ENCODE data around the gene CCDC126. TPM values are rescaled to one million over a fixed set of nuclear protein-coding genes. Genes with fewer than 3 reads are reported as not detected.
"Not testable (repeated sequence)": the region's sequence is repeated elsewhere in the genome, so short reads cannot be mapped to it uniquely, and the experiment has no call there.

CCDC126 gene
- total RNA-seq, 1 donor from 2014 or later, result 6.2 TPM

DNA sequence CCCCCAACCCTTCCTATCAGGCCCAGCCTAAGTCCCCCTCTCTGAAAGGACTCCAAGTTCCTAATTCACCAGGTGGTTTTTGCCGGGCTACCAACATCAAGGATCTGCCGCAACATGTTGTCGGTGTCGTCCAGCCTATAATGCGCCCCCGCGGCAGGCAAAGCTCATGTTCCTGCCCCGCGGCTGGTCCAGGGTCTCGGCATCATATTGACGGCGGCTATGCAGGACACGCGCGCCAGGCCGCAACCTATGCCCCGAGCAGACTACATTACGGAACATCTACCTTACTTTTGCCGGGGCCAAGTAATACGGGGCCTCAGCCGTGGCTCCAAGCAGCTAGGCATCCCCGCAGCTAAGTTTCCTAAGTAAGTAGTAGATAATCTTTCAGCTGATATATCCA is 58.3 kb downstream of the CCDC126 start:
- H3K36me3 Mint-ChIP-seq (ENCODE audit: low read depth), result no peaks in the 10 kb centered on the region
- peaks cover 15% of the 10 kb centered on the region for H3K9me3 Mint-ChIP-seq
- H3K4me3 Mint-ChIP-seq, result no peak overlapping the region
- DNase-seq, result no peak
- peaks cover under 1% of the 10 kb centered on the region for H3K27me3 Mint-ChIP-seq
- intact Hi-C loops (cut with micrococcal nuclease), result no loop called here
- no peaks in the 10 kb centered on the region for H3K4me1 Mint-ChIP-seq
- H3K27ac Mint-ChIP-seq, result no peak overlapping the region

DNA sequence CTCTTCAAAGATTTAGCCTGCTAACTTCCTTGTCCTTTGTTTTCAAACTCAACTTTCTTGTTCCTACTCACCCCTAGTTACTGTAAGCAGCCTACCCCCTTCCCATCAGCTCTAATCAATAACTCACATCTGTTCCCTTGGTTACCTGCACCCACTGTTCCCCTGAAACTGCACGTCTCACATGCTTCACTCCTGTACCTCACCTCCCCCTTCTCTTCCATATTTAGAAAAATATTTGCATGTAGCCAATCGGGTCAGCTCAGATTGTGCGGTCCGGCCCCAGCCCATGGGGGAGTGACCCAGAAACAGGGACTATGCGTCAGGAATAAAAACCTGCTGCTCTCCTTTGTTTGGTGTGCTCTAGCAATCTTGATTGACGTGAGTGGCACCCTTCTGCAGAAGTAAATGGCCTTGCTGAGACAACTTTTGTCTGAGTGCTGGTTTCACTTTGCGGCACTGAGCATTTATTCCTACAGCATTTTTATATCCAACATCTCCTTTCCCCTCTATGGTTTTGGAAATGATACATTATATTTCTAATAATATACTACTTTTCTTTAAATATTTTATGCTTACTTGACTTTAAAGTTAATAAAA is 61.7 kb downstream of the CCDC126 start:
- no peaks in the 10 kb centered on the region for H3K4me1 Mint-ChIP-seq

DNA sequence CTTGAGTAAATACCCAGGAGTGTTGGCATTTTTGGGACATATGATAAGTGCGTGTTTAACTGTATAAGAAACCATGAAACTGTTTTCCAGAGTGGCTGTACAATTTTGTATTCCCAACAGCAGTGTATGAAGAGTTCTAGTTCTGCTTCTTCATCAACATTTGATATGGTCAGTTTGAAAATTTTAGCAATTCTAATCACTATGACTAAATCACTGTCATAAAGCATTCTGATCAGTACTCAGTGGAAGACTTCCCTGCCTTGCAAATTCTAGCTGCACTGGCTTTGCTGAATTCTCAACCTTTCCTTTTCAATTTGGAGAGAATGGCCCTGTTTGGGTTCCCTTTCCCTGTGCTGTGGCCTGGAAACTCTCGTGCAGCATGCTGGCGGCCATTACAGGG is 64.2 kb downstream of the CCDC126 start:
- no peaks in the 10 kb centered on the region for H3K36me3 Mint-ChIP-seq (ENCODE audit: low read depth)
- H3K4me3 Mint-ChIP-seq, result no peak overlapping the region
- H3K27me3 Mint-ChIP-seq, result no peaks in the 10 kb centered on the region
- no peak overlapping the region for H3K27ac Mint-ChIP-seq
- H3K4me1 Mint-ChIP-seq, result no peaks in the 10 kb centered on the region
- intact Hi-C loops (cut with micrococcal nuclease), result no loop called here
- peaks cover 12% of the 10 kb centered on the region for H3K9me3 Mint-ChIP-seq
- no peak for DNase-seq

More for the DNA sequence above, 61.7 kb downstream of the CCDC126 start:
- no peak overlapping the region for H3K4me3 Mint-ChIP-seq
- DNase-seq, result no peak
- H3K9me3 Mint-ChIP-seq, result peaks cover 14% of the 10 kb centered on the region
- no peaks in the 10 kb centered on the region for H3K27me3 Mint-ChIP-seq
- no peaks in the 10 kb centered on the region for H3K36me3 Mint-ChIP-seq (ENCODE audit: low read depth)
- intact Hi-C loops (cut with micrococcal nuclease), result no loop called here
- H3K27ac Mint-ChIP-seq, result no peak overlapping the region

DNA sequence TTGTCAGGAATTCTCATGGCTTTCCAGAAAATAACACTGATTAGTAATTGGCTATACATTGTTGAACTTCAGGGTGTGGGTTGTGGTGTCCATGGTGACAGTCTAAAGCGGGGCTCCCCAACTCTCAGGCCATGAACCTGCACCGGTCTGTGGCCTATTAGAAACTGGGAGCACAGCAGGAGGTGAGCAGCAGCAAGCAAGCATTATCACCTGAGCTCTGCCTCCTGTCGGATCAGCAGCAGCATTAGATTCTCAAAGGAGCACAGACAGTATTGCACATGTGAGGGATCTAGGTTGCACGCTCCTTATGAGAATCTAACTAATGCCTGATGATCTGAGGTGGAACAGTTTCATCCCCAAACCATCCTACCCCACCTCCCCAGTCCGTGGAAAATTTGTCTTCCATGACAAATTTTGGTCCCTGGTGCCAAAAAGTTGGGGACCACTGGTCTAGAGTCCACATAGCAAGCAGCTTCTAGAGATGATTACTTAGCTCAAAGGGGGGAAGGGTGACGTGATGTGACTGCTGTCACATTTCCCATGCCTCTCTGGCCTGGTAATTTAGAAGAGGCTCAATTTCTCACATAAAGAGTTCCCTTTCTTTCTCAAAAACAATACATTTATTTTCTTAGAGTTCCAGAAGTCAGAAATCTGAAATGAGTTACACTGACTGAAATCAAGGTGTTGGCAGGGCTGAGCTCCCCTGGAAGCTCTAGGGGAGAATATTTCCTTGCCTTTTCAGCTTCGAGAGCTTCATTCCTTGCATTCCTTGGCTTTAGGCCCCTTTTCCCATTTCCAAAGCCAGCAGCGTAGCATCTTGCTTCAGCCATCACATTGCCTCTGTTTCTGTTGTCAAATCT is 65.2 kb downstream of the CCDC126 start:
- intact Hi-C loops (cut with micrococcal nuclease), result no loop called here
- no peak overlapping the region for H3K27ac Mint-ChIP-seq
- H3K9me3 Mint-ChIP-seq, result peaks cover 12% of the 10 kb centered on the region
- no peaks in the 10 kb centered on the region for H3K36me3 Mint-ChIP-seq (ENCODE audit: low read depth)
- H3K4me3 Mint-ChIP-seq, result no peak overlapping the region
- no peak for DNase-seq
- H3K4me1 Mint-ChIP-seq, result no peaks in the 10 kb centered on the region
- H3K27me3 Mint-ChIP-seq, result peaks cover 2% of the 10 kb centered on the region

DNA sequence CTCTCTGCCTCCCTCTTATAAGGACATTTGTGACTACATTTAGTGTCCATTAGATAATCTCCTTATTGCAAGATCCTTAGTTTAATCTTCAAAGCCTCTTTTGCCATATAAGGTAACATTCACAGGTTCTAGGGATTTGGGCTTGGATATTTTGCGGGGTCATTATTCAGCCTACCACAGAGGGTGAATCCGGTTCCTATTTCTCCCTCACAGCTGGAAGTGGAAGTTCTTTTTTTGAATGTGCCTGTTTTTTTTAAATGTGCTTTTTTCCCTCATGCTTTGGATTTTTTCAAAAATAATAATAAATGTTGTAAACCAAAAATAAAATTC is 65.8 kb downstream of the CCDC126 start:
- Mint-ChIP-seq H3K36me3 (ENCODE audit: low read depth) (no peaks in the 10 kb centered on the region), H3K4me1 (no peaks in the 10 kb centered on the region), H3K27me3 (peaks cover 2% of the 10 kb centered on the region), H3K4me3 (no peak overlapping the region), H3K9me3 (peaks cover 12% of the 10 kb centered on the region), H3K27ac (no peak overlapping the region)
- no peak for DNase-seq
- intact Hi-C loops (cut with micrococcal nuclease), result no loop called here

DNA sequence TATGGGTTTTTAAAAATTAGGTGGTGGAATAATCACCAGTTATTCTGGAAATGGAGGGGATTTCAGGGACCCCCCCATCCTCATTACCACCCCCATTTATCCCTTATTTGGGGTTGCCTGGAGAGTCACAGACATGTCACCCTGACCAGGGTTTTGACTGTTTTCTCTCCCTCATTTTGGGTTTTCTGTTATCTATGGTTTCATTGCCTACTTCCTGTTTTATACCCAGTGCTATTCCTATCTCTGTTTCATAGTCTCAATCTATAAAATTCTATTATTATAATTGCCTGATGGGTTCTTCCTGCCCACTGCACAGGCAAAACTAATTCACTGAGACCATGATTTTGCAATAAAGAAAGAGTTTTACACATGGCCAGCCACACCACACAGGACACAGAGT is 66.9 kb downstream of the CCDC126 start:
- Mint-ChIP-seq H3K4me1 (no peaks in the 10 kb centered on the region), H3K27ac (no peak overlapping the region), H3K27me3 (peaks cover 2% of the 10 kb centered on the region), H3K4me3 (no peak overlapping the region), H3K9me3 (peaks cover 5% of the 10 kb centered on the region), H3K36me3 (ENCODE audit: low read depth) (no peaks in the 10 kb centered on the region)
- intact Hi-C loops (cut with micrococcal nuclease), result no loop called here
- no peak for DNase-seq

DNA sequence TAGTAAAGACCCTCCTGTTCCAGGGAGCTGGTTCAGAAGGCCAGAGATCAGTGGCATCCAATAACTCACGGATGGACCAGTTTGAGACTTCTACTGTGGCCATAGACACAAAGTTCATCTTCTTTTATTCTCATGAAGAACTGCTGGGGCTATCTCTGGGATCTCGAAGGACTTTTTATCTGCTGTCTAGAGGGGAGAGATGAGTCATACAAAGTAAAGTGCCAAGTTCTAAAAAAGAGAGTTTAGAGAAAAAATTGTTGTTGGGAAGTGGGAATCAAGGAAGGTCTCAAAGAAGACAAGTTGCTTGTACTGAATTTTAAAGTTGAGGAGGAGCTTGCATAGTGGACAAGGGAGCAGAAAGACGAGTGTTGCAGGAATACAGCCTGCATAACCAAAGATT is 74.9 kb downstream of the CCDC126 start:
- Mint-ChIP-seq H3K27me3 (peaks cover 25% of the 10 kb centered on the region), H3K4me1 (no peaks in the 10 kb centered on the region), H3K36me3 (ENCODE audit: low read depth) (no peaks in the 10 kb centered on the region), H3K4me3 (no peak overlapping the region), H3K9me3 (no peaks in the 10 kb centered on the region), H3K27ac (no peak overlapping the region)
- DNase-seq, result no peak
- intact Hi-C loops (cut with micrococcal nuclease), result no loop called here

DNA sequence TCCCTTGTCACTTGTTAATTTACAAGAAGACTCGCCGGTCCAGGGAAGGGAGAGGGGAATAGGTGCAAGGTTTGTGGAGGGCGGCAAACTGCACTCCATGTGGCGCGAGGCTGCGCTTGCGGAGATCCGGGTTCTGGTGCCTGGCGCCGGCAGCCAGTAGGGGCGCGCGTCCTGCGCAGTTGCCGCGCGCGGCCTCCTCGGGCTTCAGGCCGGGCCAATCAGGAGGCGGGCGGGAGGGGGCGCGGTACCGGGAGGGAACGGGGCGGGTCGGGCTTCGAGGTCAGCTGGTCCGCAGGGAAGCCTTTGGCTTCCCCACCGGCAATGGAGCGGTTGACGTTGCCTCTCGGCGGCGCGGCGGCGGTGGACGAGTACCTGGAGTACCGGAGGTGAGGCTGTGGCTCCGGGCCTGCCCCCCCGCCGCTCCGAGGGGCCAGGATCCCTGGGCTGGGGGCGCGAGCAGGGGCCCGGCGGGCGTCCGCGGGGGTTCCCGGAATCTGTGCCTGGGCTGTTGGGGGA is 82.8 kb downstream of the CCDC126 start, which contains the start of gene FAM221A:
TSS of gene FAM221A (plus strand) at position 302 of the 516 bp plus-strand sequence. CDS start at position 322, 20 bp downstream.
- no peaks in the 10 kb centered on the region for H3K36me3 Mint-ChIP-seq (ENCODE audit: low read depth)
- peak; percentile 93 for DNase-seq
- H3K27ac Mint-ChIP-seq, result peak within 1 kb of the TSS; percentile 66
- H3K9me3 Mint-ChIP-seq, result no peaks in the 10 kb centered on the region
- H3K27me3 Mint-ChIP-seq, result peaks cover 13% of the 10 kb centered on the region
- peak within 1 kb of the TSS; percentile 91 for H3K4me3 Mint-ChIP-seq
- intact Hi-C loops (cut with micrococcal nuclease), result loop anchor here (1.0 to 5.0 kb wide), 2 partner anchors 83 to 148 kb away; partner anchors contain the start of genes CCDC126 and TRA2A
- H3K4me1 Mint-ChIP-seq, result peaks cover 9% of the 10 kb centered on the region

DNA sequence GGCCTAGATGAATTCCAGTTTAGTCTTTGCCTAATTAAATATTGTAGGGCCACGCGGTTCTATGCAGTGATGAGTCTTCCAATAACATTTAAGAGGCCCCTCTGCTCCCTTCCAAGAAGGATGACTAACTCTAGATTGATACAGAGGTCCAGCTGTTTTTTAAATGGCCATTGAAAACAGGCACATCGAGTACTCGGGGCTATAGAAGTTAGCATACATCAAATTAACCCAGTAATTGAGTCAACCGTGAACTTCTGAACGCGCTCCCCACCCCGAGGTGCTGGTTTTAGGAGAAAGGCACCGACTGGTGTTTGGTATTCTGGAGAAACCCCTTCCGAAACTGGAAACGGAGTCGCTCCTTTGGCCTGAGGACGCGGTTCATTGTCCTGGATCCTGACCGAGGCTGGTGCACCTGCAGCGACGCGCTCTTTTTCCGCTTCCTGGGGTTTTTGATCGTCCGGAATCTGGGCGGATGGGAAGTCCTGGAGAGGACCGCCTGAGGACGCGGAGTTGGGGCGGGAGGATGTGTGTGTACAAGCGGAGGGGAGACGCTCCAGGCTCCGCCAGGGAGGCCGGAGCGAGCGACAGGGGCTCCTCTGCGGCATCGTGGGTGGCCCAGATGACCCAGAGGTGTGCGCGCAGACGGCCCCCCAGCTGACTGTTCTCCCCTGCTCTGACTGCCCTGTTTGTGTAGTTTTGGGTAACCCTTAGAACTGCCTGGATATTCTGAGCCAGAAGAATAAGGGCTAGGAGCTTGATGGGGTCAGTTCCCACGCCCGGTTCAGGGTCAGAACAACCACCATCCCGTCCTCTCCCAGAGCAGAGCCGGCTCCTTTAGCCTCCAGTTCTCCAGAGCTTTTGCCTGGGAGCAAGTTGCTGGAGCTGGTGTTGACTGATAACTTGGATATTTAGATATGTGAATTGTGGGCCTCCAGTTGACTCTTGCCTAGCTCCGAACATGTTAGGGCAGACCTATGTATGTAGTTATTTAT is 83.5 kb downstream of the CCDC126 start:
- intact Hi-C loops (cut with micrococcal nuclease), result loop anchor here (1.0 to 5.0 kb wide), 2 partner anchors 83 to 148 kb away; partner anchors contain the start of genes CCDC126 and TRA2A
- Mint-ChIP-seq H3K4me1 (peaks cover 9% of the 10 kb centered on the region), H3K36me3 (ENCODE audit: low read depth) (no peaks in the 10 kb centered on the region), H3K9me3 (no peaks in the 10 kb centered on the region), H3K27ac (peak overlapping the region; percentile 66), H3K27me3 (peaks cover 9% of the 10 kb centered on the region), H3K4me3 (peak overlapping the region; percentile 91)
- DNase-seq, result peak; percentile 81

DNA sequence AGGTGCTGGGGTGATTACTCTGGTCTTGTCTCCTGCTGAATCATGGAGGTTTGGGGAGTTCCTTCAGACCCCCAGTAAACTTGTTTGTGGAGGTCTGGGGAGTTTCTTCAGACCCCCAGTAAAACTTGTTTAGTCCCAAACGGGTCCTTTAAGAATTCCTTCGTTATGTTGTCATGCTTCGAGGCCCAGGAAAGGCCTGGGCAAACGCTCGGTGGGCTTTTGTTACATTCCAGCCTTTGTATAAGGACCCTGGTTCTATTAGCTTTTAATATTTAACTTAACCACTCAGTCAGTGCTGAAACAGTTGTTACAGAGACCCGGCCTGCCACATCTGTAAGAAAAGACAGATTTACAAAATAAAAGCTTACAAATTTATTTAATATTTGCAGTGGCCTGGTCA is 86.9 kb downstream of the CCDC126 start:
- intact Hi-C loops (cut with micrococcal nuclease), result loop anchor here (5.0 kb wide), 1 partner anchor 152 kb away; the partner anchor contains the start of gene TRA2A
- not testable (repeated sequence) for H3K4me3 Mint-ChIP-seq; H3K27ac Mint-ChIP-seq; H3K9me3 Mint-ChIP-seq; H3K36me3 Mint-ChIP-seq (ENCODE audit: low read depth); H3K4me1 Mint-ChIP-seq; H3K27me3 Mint-ChIP-seq; DNase-seq

DNA sequence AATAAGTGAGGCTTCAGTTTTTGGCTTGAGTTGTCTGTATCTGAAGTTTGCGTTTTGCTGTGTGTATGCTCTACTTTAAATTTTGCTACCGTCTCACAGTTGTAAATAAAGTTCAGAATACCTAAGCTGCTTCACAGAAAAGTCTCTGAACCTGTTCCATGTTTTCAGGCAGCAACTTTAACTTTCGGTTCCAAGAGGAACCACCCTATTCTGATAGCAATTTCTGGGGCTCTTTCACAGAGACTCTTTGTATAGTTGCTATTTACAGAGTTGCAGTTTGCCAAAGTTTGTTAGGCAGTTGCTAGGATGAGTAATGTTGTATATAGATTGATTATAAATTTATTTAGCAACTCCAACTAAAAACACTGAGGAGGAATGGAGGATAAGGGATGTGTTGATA is 88.5 kb downstream of the CCDC126 start:
- H3K27me3 Mint-ChIP-seq, result no peaks in the 10 kb centered on the region
- no peak for DNase-seq
- H3K36me3 Mint-ChIP-seq (ENCODE audit: low read depth), result peaks cover 2% of the 10 kb centered on the region
- intact Hi-C loops (cut with micrococcal nuclease), result no loop called here
- H3K9me3 Mint-ChIP-seq, result no peaks in the 10 kb centered on the region
- no peak overlapping the region for H3K4me3 Mint-ChIP-seq
- H3K27ac Mint-ChIP-seq, result no peak overlapping the region
- H3K4me1 Mint-ChIP-seq, result peaks cover under 1% of the 10 kb centered on the region

DNA sequence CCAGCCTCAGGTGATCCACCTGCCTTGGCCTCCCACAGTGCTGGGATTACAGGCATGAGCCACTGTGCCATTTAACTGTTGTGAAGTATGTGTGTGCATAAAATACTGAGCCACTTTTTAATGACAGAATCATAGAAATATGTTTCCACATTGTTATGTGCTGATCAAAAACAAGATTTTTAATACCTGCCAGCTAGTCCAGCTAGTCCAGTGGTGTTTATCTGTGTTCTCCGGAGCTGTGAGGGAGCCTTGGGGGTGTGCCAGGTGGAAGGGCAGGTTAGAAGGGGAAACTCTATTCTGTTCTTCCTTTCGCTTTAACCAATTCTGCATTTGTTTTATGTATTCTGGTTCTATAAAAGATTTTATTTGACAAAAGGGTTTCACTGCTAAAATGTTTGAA is 89.8 kb downstream of the CCDC126 start:
- no peak for DNase-seq
- Mint-ChIP-seq H3K4me1 (no peaks in the 10 kb centered on the region), H3K4me3 (no peak overlapping the region), H3K27ac (no peak overlapping the region), H3K9me3 (no peaks in the 10 kb centered on the region), H3K36me3 (ENCODE audit: low read depth) (peaks cover 4% of the 10 kb centered on the region), H3K27me3 (no peaks in the 10 kb centered on the region)
- intact Hi-C loops (cut with micrococcal nuclease), result no loop called here

DNA sequence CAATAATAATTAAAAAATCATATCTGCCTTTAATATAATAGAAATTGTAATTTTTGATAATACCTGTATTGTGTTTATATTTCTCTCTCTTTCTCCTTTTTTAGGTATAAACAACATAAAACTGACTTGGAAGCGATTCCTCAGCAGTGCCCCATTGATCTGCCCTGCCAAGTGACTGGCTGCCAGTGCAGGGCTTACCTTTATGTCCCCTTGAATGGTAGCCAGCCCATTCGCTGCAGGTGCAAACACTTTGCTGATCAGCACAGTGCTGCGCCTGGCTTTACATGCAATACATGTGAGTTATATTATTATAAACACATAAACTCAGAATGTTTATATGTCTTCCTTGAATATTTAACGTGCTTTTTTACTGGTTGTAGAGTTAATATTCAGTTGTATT is 92.0 kb downstream of the CCDC126 start:
- no peaks in the 10 kb centered on the region for H3K9me3 Mint-ChIP-seq
- H3K27ac Mint-ChIP-seq, result no peak overlapping the region
- no peaks in the 10 kb centered on the region for H3K4me1 Mint-ChIP-seq
- no peak overlapping the region for H3K4me3 Mint-ChIP-seq
- no peaks in the 10 kb centered on the region for H3K27me3 Mint-ChIP-seq
- no peak for DNase-seq
- intact Hi-C loops (cut with micrococcal nuclease), result no loop called here
- peaks cover 10% of the 10 kb centered on the region for H3K36me3 Mint-ChIP-seq (ENCODE audit: low read depth)
